H9 (cell line): ENCODE data around the gene POLL. TPM values are rescaled to one million over a fixed set of nuclear protein-coding genes. Genes with fewer than 3 reads are reported as not detected.
A peak's percentile ranks its signal among the peaks of the same experiment; 100 is the strongest.

Source experiments
- DNase-seq: peaks from one replicate; pipeline ENCODE4 v3.0.0-alpha.2; 2017
- H2AFZ ChIP-seq: one replicate; pipeline ENCODE4 v1.6.1; 2013; ENCODE audit warnings: mild to moderate bottlenecking, low read length, control low read depth, moderate library complexity
- H2AK5ac ChIP-seq: 2 replicates; pipeline ENCODE4 v1.6.1; 2013; ENCODE audit warnings: low read length, control low read depth, mixed read lengths; ENCODE audit not compliant: insufficient read length
- H2BK120ac ChIP-seq: one replicate; pipeline ENCODE4 v1.6.1; 2013; ENCODE audit warnings: low read depth, mild to moderate bottlenecking, low read length, control low read depth, inconsistent platforms; ENCODE audit not compliant: poor library complexity, severe bottlenecking
- H2BK12ac ChIP-seq: 2 replicates; pipeline ENCODE4 v1.6.1; 2013; ENCODE audit warnings: low read length, control low read depth, mixed read lengths, low read depth; ENCODE audit not compliant: insufficient read length
- H2BK15ac ChIP-seq: 2 replicates; pipeline ENCODE4 v1.6.1; 2013; ENCODE audit warnings: low read depth, low read length, control low read depth
- H2BK20ac ChIP-seq: one replicate; pipeline ENCODE4 v1.6.1; 2013; ENCODE audit warnings: low read depth, mild to moderate bottlenecking, low read length, control low read depth, inconsistent platforms; ENCODE audit not compliant: poor library complexity, severe bottlenecking
- H2BK5ac ChIP-seq: 2 replicates; pipeline ENCODE4 v1.6.1; 2013; ENCODE audit warnings: low read length, control low read depth, mixed read lengths; ENCODE audit not compliant: insufficient read length
- H3K14ac ChIP-seq: 2 replicates; pipeline ENCODE4 v1.6.1; 2013; ENCODE audit warnings: low read length, control low read depth; ENCODE audit not compliant: insufficient read depth
- H3K18ac ChIP-seq: 2 replicates; pipeline ENCODE4 v1.6.1; 2013; ENCODE audit warnings: low read depth, mild to moderate bottlenecking, mixed read lengths, low read length, control low read depth; ENCODE audit not compliant: insufficient read length
- H3K23ac ChIP-seq: 2 replicates; pipeline ENCODE4 v1.6.1; 2013; ENCODE audit warnings: low read length, control low read depth, mixed read lengths, low read depth; ENCODE audit not compliant: insufficient read length
- H3K23me2 ChIP-seq: 2 replicates; pipeline ENCODE4 v1.6.1; 2013; ENCODE audit warnings: low read depth, mild to moderate bottlenecking, mixed read lengths, low read length, control low read depth; ENCODE audit not compliant: insufficient read length, poor library complexity, severe bottlenecking
- H3K27ac ChIP-seq: 2 replicates; pipeline ENCODE4 v1.5.1; 2013; ENCODE audit warnings: low read length, control low read depth, mixed read lengths, low read depth; ENCODE audit not compliant: insufficient read length
- H3K27me3 ChIP-seq: 2 replicates; pipeline ENCODE4 v1.6.1; 2013; ENCODE audit warnings: low read length, control low read depth, inconsistent platforms; ENCODE audit not compliant: insufficient read depth
- H3K4ac ChIP-seq: 2 replicates; pipeline ENCODE4 v1.6.1; 2013; ENCODE audit warnings: low read depth, mild to moderate bottlenecking, control low read depth, inconsistent platforms, low read length, moderate library complexity
- H3K4me1 ChIP-seq: 2 replicates; pipeline ENCODE4 v1.6.1; 2013; ENCODE audit warnings: low read length, control low read depth, inconsistent platforms; ENCODE audit not compliant: insufficient read depth
- H3K4me2 ChIP-seq: 2 replicates; pipeline ENCODE4 v1.6.1; 2013; ENCODE audit warnings: low read length, control low read depth, mixed read lengths; ENCODE audit not compliant: insufficient read length, insufficient read depth
- H3K56ac ChIP-seq: 2 replicates; pipeline ENCODE4 v1.6.1; 2013; ENCODE audit warnings: low read depth, mild to moderate bottlenecking, mixed read lengths, low read length, control low read depth; ENCODE audit not compliant: insufficient read length
- H3K79me1 ChIP-seq: 2 replicates; pipeline ENCODE4 v1.6.1; 2013; ENCODE audit warnings: low read depth, mild to moderate bottlenecking, moderate library complexity, low read length, control low read depth, inconsistent platforms; ENCODE audit not compliant: insufficient read depth, poor library complexity, severe bottlenecking
- H3K79me2 ChIP-seq: 2 replicates; pipeline ENCODE4 v1.6.1; 2013; ENCODE audit warnings: low read length, control low read depth, inconsistent platforms; ENCODE audit not compliant: insufficient read depth
- H3K9ac ChIP-seq: 2 replicates; pipeline ENCODE4 v1.6.1; 2013; ENCODE audit warnings: low read length, control low read depth, mixed read lengths; ENCODE audit not compliant: insufficient read length; ENCODE audit errors: extremely low read depth
- H3K9me3 ChIP-seq: one replicate; pipeline ENCODE4 v1.6.1; 2013; ENCODE audit warnings: low read depth, low read length, inconsistent platforms; ENCODE audit not compliant: control insufficient read depth
- H3T11ph ChIP-seq: one replicate; pipeline ENCODE4 v1.6.1; 2013; ENCODE audit warnings: mild to moderate bottlenecking, low read length, control low read depth, inconsistent platforms
- H4K20me1 ChIP-seq: one replicate; pipeline ENCODE4 v1.6.1; 2013; ENCODE audit not compliant: control insufficient read depth, insufficient read length, insufficient read depth
- H4K5ac ChIP-seq: 2 replicates; pipeline ENCODE4 v1.6.1; 2013; ENCODE audit warnings: low read depth, mild to moderate bottlenecking, mixed read lengths, low read length, control low read depth; ENCODE audit not compliant: insufficient read length
- H4K8ac ChIP-seq: replicated peaks from 2 replicates; pipeline ENCODE4 v1.6.1; 2013; ENCODE audit warnings: low read length, control low read depth, mixed read lengths, low read depth; ENCODE audit not compliant: insufficient read length
- H4K91ac ChIP-seq: 2 replicates; pipeline ENCODE4 v1.6.1; 2013; ENCODE audit warnings: low read depth, mild to moderate bottlenecking, moderate library complexity, mixed read lengths, low read length, control low read depth; ENCODE audit not compliant: insufficient read length
- H3K27ac Mint-ChIP-seq, 3 experiments: 2 replicates in 2 of 3; 3 replicates in 1 of 3; pipeline ENCODE4 v1.8.0; 2020 to 2021; ENCODE audit warnings: mixed read lengths in 3 of 3, mild to moderate bottlenecking in 1 of 3, moderate library complexity in 1 of 3
- H3K27me3 Mint-ChIP-seq: 2 replicates; pipeline ENCODE4 v1.8.0; 2021; ENCODE audit warnings: low read depth, mild to moderate bottlenecking, moderate library complexity, mixed read lengths
- H3K36me3 Mint-ChIP-seq, 3 experiments: 2 replicates in 2 of 3; 3 replicates in 1 of 3; pipeline ENCODE4 v1.8.0; 2020 to 2021; ENCODE audit warnings: low read depth in 3 of 3, mixed read lengths in 3 of 3; ENCODE audit not compliant: insufficient read depth in 1 of 3
- H3K4me1 Mint-ChIP-seq, 2 experiments: 2 replicates each; pipeline ENCODE4 v1.8.0; 2020; ENCODE audit warnings: mixed read lengths in 2 of 2
- H3K4me3 Mint-ChIP-seq, 2 experiments: 2 replicates in 1 of 2; 3 replicates in 1 of 2; pipeline ENCODE4 v1.8.0; 2020 to 2021; ENCODE audit warnings: mild to moderate bottlenecking in 2 of 2, mixed read lengths in 2 of 2, moderate library complexity in 1 of 2
- H3K9me3 Mint-ChIP-seq, 2 experiments: 2 replicates in 1 of 2; 3 replicates in 1 of 2; pipeline ENCODE4 v1.8.0; 2020; ENCODE audit warnings: mild to moderate bottlenecking in 2 of 2, mixed read lengths in 2 of 2, moderate library complexity in 1 of 2
- WGBS: extraction: QIAGEN DNeasy Blood & Tissue Kit; methylation state at CpG from one replicate; pipeline ENCODE4 v1.1.7; 2013; ENCODE audit warnings: missing lambda C conversion rate, low lambda C conversion rate, mixed read lengths; ENCODE audit not compliant: insufficient read length; ENCODE audit errors: extremely low coverage; 5-methylcytosine and 5-hydroxymethylcytosine counted together
- total RNA-seq: library from RNA; stranded (reverse); gene quantifications from 2 replicates; pipeline ENCODE4 v1.2.1, GENCODE V29; 2021
- TF ChIP-seq, protein P1 (sequence below): fragments of 200-600 bp; sonication (generic); conservative IDR thresholded peaks from 3 replicates; pipeline ENCODE4 v1.8.0; 2021; ENCODE audit warnings: antibody characterized with exemption, mild to moderate bottlenecking

The POLL gene
- total RNA-seq, 1 experiment from 2014 or later = 30.8 TPM

DNA sequence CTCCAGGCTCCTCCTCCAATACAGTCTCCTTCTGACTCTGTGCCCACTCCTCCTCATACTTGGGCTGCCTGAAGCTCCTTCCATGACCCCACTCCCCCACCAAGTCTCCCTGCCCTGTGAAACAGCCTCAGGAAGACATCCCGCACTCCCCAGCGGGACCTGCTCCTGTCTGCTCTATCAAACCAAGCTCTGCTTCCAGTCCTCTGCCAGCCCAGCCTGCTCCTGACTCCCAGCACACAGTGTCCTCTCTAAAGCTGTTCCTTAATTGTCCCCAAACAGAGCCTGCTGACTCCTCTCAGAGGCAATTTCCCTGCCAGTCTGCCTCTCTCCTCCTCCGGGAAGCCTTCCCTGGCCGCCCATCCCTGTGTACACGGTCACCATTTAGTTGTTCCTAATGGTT, 9.9 kb downstream of the POLL start:
- H3K23ac ChIP-seq = no peak overlapping the region
- no peak overlapping the region for H2AFZ ChIP-seq
- peaks cover 20 to 53% (median 43%) of the 10 kb centered on the region in 3 experiments for H3K36me3 Mint-ChIP-seq
- H2BK20ac ChIP-seq = no peak overlapping the region
- no peak overlapping the region; a peak in 1 of 5 replicates for H3K4me3 Mint-ChIP-seq
- WGBS = no CpG with 5 or more reads among the region's 5 CpGs
- peaks cover 33 to 46% of the 10 kb centered on the region in 2 experiments for H3K4me1 Mint-ChIP-seq
- H3K27ac ChIP-seq = no peak overlapping the region
- H3K23me2 ChIP-seq = no peaks in the 10 kb centered on the region
- no peak overlapping the region for H4K5ac ChIP-seq
- no peaks in the 10 kb centered on the region for H3K79me2 ChIP-seq
- peaks cover 3% of the 10 kb centered on the region for H4K20me1 ChIP-seq
- H3K27me3 Mint-ChIP-seq = peaks cover 15% of the 10 kb centered on the region
- no peak overlapping the region for H3K18ac ChIP-seq
- no peak overlapping the region for H2BK120ac ChIP-seq
- no peak overlapping the region for H3K4ac ChIP-seq
- no peaks in the 10 kb centered on the region for H3K79me1 ChIP-seq
- no peak overlapping the region for H4K8ac ChIP-seq
- no peaks in the 10 kb centered on the region for H3K9me3 ChIP-seq
- TF ChIP-seq, protein P1, sequence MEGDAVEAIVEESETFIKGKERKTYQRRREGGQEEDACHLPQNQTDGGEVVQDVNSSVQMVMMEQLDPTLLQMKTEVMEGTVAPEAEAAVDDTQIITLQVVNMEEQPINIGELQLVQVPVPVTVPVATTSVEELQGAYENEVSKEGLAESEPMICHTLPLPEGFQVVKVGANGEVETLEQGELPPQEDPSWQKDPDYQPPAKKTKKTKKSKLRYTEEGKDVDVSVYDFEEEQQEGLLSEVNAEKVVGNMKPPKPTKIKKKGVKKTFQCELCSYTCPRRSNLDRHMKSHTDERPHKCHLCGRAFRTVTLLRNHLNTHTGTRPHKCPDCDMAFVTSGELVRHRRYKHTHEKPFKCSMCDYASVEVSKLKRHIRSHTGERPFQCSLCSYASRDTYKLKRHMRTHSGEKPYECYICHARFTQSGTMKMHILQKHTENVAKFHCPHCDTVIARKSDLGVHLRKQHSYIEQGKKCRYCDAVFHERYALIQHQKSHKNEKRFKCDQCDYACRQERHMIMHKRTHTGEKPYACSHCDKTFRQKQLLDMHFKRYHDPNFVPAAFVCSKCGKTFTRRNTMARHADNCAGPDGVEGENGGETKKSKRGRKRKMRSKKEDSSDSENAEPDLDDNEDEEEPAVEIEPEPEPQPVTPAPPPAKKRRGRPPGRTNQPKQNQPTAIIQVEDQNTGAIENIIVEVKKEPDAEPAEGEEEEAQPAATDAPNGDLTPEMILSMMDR = no peak
- no peak overlapping the region for H2BK15ac ChIP-seq
- no peak overlapping the region for H2AK5ac ChIP-seq
- H3T11ph ChIP-seq = no peak overlapping the region
- no peak overlapping the region for H3K9ac ChIP-seq
- no peak overlapping the region for H3K56ac ChIP-seq
- no peak overlapping the region for H3K4me2 ChIP-seq
- no peak overlapping the region for H2BK5ac ChIP-seq
- no peaks in the 10 kb centered on the region for H3K27me3 ChIP-seq
- H2BK12ac ChIP-seq = no peak overlapping the region
- H3K27ac Mint-ChIP-seq = peak overlapping the region in 1 of 3 experiments; percentile 35; a peak in 1 of 7 replicates
- H3K4me1 ChIP-seq = 0 out of 2 replicates have a peak, but pooled peaks cover 2% of the 10 kb centered on the region
- no peak for DNase-seq
- peaks cover 3 to 8% of the 10 kb centered on the region in 2 experiments; a peak in 4 of 5 replicates for H3K9me3 Mint-ChIP-seq
- no peak overlapping the region for H4K91ac ChIP-seq
- no peak overlapping the region for H3K14ac ChIP-seq
